NCI-H187 (cell line): ENCODE results near the gene SLC17A5.
"Not testable (repeated sequence)": the region's sequence is repeated elsewhere in the genome, so short reads cannot be mapped to it uniquely, and the experiment has no call there.

ENCODE experiments used
- DNase-seq, 2 experiments: peaks; one replicate each; lab custom pipeline; 2025; lab: John Stamatoyannopoulos, UW

Gene SLC17A5

GRCh38 chr6:73566486-73566871 lies 87.3 kb downstream of the SLC17A5 start:
- not testable (repeated sequence) for DNase-seq

GRCh38 chr6:73565767-73566485 lies 87.9 kb downstream of the SLC17A5 start:
- DNase-seq, result no peak

GRCh38 chr6:73564578-73565345 lies 89.0 kb downstream of the SLC17A5 start:
- no peak for DNase-seq

- DNase-seq, result no peak
These were observed 91.2 kb downstream of the SLC17A5 start for GRCh38 chr6:73562558-73562957.

- DNase-seq, result no peak
These were observed 92.9 kb downstream of the SLC17A5 start for GRCh38 chr6:73560853-73561407.

GRCh38 chr6:73560182-73560732 lies 93.5 kb downstream of the SLC17A5 start:
- no peak for DNase-seq

GRCh38 chr6:73559399-73559794 lies 94.4 kb downstream of the SLC17A5 start:
- DNase-seq, result not testable (repeated sequence)

GRCh38 chr6:73558624-73559398 lies 95.0 kb downstream of the SLC17A5 start:
- no peak for DNase-seq

GRCh38 chr6:73556836-73557235 lies 97.0 kb downstream of the SLC17A5 start:
- no peak for DNase-seq

GRCh38 chr6:73555380-73555949 lies 98.3 kb downstream of the SLC17A5 start:
- not testable (repeated sequence) for DNase-seq

- DNase-seq, result not testable (repeated sequence)
These were observed 102.7 kb downstream of the SLC17A5 start for GRCh38 chr6:73551115-73551514.

GRCh38 chr6:73548458-73549446 lies 105.0 kb downstream of the SLC17A5 start:
- no peak for DNase-seq

- DNase-seq, result no peak
These were observed 106.8 kb downstream of the SLC17A5 start for GRCh38 chr6:73547036-73547435.
